WTC11 (cell line): ENCODE data around the gene RC3H1.

Experiments used
- ETV6 ChIP-seq: sonication (generic); formaldehyde crosslinking; IDR thresholded peaks from 2 replicates; pipeline ENCODE4 v1.8.1; 2022; ENCODE audit warnings: mild to moderate bottlenecking, missing genetic modification reagents
- GABPB1 ChIP-seq: sonication (generic); formaldehyde crosslinking; IDR thresholded peaks from 2 replicates; pipeline ENCODE4 v1.8.1; 2023; ENCODE audit warnings: mild to moderate bottlenecking, missing genetic modification reagents
- ZNF121 ChIP-seq: sonication (generic); formaldehyde crosslinking; IDR thresholded peaks from 2 replicates; pipeline ENCODE4 v1.8.0; 2023; ENCODE audit warnings: missing genetic modification reagents
- ZNF317 ChIP-seq: sonication (generic); formaldehyde crosslinking; IDR thresholded peaks from 2 replicates; pipeline ENCODE4 v1.8.1; 2023; ENCODE audit warnings: low read depth, mild to moderate bottlenecking, moderate library complexity, missing genetic modification reagents, borderline replicate concordance
- ZNF423 ChIP-seq: fragments of 250-450 bp; sonication (Bioruptor Pico); IDR thresholded peaks from 2 replicates; pipeline ENCODE4 v2.1.2; 2022; ENCODE audit warnings: mild to moderate bottlenecking, moderate library complexity
- TF ChIP-seq, protein P1 (sequence below): sonication (generic); formaldehyde crosslinking; IDR thresholded peaks from 2 replicates; pipeline ENCODE4 v1.8.1; 2022; ENCODE audit warnings: low read depth, missing genetic modification reagents, borderline replicate concordance
- TF ChIP-seq, protein P2 (sequence below): fragments of 200-600 bp; IDR thresholded peaks from 2 replicates; pipeline ENCODE4 v1.8.0; 2022; ENCODE audit warnings: antibody characterized with exemption
- TF ChIP-seq, protein P3 (sequence below): sonication (generic); formaldehyde crosslinking; IDR thresholded peaks from 2 replicates; pipeline ENCODE4 v1.8.0; 2022; ENCODE audit warnings: mild to moderate bottlenecking, missing genetic modification reagents

GRCh38 chr1:174022976-174023277 is 770 bp upstream of the RC3H1 start:
- TF ChIP-seq ZNF317 (CRISPR knock-in tag) (no peak), GABPB1 (CRISPR knock-in tag) (no peak), ZNF423 (no peak), ZNF121 (no peak), ETV6 (CRISPR knock-in tag) (no peak)
- TF ChIP-seq, protein P1, sequence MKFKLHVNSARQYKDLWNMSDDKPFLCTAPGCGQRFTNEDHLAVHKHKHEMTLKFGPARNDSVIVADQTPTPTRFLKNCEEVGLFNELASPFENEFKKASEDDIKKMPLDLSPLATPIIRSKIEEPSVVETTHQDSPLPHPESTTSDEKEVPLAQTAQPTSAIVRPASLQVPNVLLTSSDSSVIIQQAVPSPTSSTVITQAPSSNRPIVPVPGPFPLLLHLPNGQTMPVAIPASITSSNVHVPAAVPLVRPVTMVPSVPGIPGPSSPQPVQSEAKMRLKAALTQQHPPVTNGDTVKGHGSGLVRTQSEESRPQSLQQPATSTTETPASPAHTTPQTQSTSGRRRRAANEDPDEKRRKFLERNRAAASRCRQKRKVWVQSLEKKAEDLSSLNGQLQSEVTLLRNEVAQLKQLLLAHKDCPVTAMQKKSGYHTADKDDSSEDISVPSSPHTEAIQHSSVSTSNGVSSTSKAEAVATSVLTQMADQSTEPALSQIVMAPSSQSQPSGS: no peak
- TF ChIP-seq, protein P2, sequence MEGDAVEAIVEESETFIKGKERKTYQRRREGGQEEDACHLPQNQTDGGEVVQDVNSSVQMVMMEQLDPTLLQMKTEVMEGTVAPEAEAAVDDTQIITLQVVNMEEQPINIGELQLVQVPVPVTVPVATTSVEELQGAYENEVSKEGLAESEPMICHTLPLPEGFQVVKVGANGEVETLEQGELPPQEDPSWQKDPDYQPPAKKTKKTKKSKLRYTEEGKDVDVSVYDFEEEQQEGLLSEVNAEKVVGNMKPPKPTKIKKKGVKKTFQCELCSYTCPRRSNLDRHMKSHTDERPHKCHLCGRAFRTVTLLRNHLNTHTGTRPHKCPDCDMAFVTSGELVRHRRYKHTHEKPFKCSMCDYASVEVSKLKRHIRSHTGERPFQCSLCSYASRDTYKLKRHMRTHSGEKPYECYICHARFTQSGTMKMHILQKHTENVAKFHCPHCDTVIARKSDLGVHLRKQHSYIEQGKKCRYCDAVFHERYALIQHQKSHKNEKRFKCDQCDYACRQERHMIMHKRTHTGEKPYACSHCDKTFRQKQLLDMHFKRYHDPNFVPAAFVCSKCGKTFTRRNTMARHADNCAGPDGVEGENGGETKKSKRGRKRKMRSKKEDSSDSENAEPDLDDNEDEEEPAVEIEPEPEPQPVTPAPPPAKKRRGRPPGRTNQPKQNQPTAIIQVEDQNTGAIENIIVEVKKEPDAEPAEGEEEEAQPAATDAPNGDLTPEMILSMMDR: no peak
- TF ChIP-seq, protein P3, sequence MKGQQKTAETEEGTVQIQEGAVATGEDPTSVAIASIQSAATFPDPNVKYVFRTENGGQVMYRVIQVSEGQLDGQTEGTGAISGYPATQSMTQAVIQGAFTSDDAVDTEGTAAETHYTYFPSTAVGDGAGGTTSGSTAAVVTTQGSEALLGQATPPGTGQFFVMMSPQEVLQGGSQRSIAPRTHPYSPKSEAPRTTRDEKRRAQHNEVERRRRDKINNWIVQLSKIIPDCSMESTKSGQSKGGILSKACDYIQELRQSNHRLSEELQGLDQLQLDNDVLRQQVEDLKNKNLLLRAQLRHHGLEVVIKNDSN (CRISPR knock-in tag): no peak
